ENCODE measurements around the gene PRCC.

DNA sequence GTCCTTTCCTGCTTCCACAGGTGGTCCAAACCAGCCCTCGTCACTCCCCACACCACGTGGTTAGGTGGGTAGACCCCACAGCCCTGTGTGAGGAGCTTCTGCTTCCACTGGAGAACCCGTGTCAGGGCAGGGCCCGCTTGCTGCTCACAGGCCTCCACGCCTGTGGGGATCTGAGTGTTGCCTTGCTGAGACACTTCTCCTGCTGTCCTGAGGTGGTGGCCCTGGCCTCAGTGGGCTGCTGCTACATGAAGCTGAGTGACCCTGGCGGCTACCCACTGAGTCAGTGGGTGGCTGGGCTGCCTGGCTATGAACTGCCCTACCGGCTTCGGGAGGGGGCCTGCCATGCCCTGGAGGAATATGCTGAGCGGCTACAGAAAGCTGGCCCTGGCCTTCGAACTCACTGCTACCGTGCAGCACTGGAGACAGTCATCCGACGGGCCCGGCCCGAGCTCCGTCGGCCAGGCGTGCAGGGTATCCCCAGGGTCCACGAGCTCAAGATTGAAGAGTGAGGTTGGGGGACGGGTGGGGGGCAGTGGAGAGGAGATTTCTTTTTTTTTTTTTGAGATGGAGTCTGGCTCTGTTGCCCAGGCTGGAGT, 33.2 kb upstream of the PRCC start:
- TF ChIP-seq, protein P1, sequence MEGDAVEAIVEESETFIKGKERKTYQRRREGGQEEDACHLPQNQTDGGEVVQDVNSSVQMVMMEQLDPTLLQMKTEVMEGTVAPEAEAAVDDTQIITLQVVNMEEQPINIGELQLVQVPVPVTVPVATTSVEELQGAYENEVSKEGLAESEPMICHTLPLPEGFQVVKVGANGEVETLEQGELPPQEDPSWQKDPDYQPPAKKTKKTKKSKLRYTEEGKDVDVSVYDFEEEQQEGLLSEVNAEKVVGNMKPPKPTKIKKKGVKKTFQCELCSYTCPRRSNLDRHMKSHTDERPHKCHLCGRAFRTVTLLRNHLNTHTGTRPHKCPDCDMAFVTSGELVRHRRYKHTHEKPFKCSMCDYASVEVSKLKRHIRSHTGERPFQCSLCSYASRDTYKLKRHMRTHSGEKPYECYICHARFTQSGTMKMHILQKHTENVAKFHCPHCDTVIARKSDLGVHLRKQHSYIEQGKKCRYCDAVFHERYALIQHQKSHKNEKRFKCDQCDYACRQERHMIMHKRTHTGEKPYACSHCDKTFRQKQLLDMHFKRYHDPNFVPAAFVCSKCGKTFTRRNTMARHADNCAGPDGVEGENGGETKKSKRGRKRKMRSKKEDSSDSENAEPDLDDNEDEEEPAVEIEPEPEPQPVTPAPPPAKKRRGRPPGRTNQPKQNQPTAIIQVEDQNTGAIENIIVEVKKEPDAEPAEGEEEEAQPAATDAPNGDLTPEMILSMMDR (IDR thresholded peaks at IDR 0.05; ENCODE audit: low read length) = no peak
- TF ChIP-seq EZH2 (IDR thresholded peaks at IDR 0.05; ENCODE audit: borderline replicate concordance, low read length) = no peak
